ENCODE data around the gene MPZL1.

- TF ChIP-seq CTCF (IDR thresholded peaks at IDR 0.05; ENCODE audit: low read depth, low read length, poor library complexity, severe bottlenecking) (no peak), EZH2phosphoT487 (IDR thresholded peaks at IDR 0.05; ENCODE audit: borderline replicate concordance, low read length) (no peak)
Observed at GRCh38 chr1:167747988-167748387, 26.2 kb downstream of the MPZL1 start.

Measured in DOHH2 (cell line).